Spleen (tissue), 11 donors: ENCODE measurements around the gene FAAP24. TPM values are rescaled to one million over a fixed set of nuclear protein-coding genes. Genes with fewer than 3 reads are reported as not detected.
A peak's percentile ranks its signal among the peaks of the same experiment; 100 is the strongest.
"Not testable (repeated sequence)": the region's sequence is repeated elsewhere in the genome, so short reads cannot be mapped to it uniquely, and the experiment has no call there.

Experiments used
- DNase-seq: peaks from one replicate; pipeline ENCODE4 v3.0.0-alpha.2; 2020
- H3K27ac ChIP-seq, 8 donors: fragments of 200-600 bp; sonication (generic) in 7 of 8; 1 replicate in 4 of 8; 2 replicates in 4 of 8; pipeline versions ENCODE4 v1.5.0 to v1.8.0; 2016 to 2021; ENCODE audit warnings: inconsistent platforms in 4 of 8, mild to moderate bottlenecking in 4 of 8, moderate library complexity in 1 of 8
- H3K27me3 ChIP-seq, 7 donors: fragments of 200-600 bp; sonication (generic) in 6 of 7; replicated peaks in 1 of 7; 1 replicate in 4 of 7; 2 replicates in 3 of 7; pipeline versions ENCODE4 v1.5.0 to v1.8.0; 2016 to 2021; ENCODE audit warnings: inconsistent platforms in 3 of 7, mild to moderate bottlenecking in 1 of 7
- H3K36me3 ChIP-seq, 6 donors: fragments of 200-600 bp; sonication (generic) in 5 of 6; 1 replicate in 4 of 6; 2 replicates in 2 of 6; pipeline versions ENCODE4 v1.5.0 to v1.8.0; 2016 to 2021; ENCODE audit warnings: inconsistent platforms in 2 of 6
- H3K4me1 ChIP-seq, 6 donors: fragments of 200-600 bp; sonication (generic) in 5 of 6; 1 replicate in 3 of 6; 2 replicates in 3 of 6; pipeline versions ENCODE4 v1.5.0 to v1.8.0; 2016 to 2021; ENCODE audit warnings: inconsistent platforms in 3 of 6
- H3K4me3 ChIP-seq, 8 donors: fragments of 200-600 bp; sonication (generic) in 7 of 8; 1 replicate in 4 of 8; 2 replicates in 4 of 8; pipeline versions ENCODE4 v1.5.0 to v1.8.0; 2016 to 2021; ENCODE audit warnings: inconsistent platforms in 4 of 8, mild to moderate bottlenecking in 4 of 8, moderate library complexity in 2 of 8
- H3K9me3 ChIP-seq, 8 donors: fragments of 200-600 bp; sonication (generic) in 7 of 8; 1 replicate in 4 of 8; 2 replicates in 4 of 8; pipeline versions ENCODE4 v1.5.0 to v1.8.0; 2016 to 2021; ENCODE audit warnings: inconsistent platforms in 4 of 8
- POLR2A ChIP-seq, 3 donors: fragments of 450-650 bp; IDR thresholded peaks; one replicate each; pipeline ENCODE4 v1.5.1; 2017; ENCODE audit warnings: antibody characterized with exemption in 3 of 3, mild to moderate bottlenecking in 1 of 3
- POLR2AphosphoS5 ChIP-seq, 3 donors: sonication (generic); formaldehyde crosslinking; IDR thresholded peaks; one replicate each; pipeline ENCODE4 v1.5.1; 2017; ENCODE audit warnings: antibody characterized with exemption in 3 of 3
- WGBS, 5 donors: extraction: QIAGEN DNeasy Blood & Tissue Kit in 3 of 5; methylation state at CpG; one replicate each; pipeline versions ENCODE4 v1.1.5 to v1.1.7; 2013 to 2018; 5-methylcytosine and 5-hydroxymethylcytosine counted together
- intact Hi-C: fragments of 100-400 bp; cut with DNase I; formaldehyde crosslinking; loops from one replicate; pipeline ENCODE4 v1.15.0; 2023; ENCODE audit warnings: low total_unique reads
- polyA plus RNA-seq, 3 donors: library from polyadenylated mRNA; stranded (reverse); fragments of 200-250 nt; gene quantifications; one replicate each; pipeline ENCODE4 v1.2.1, GENCODE V29; 2013
- total RNA-seq, 7 donors: library from RNA; depleted of rRNA in 3 of 7; stranded (reverse); fragments of >200 nt in 3 of 7; fragmentation: NEBNext Ultra II Directional in 4 of 7; extraction: Animal tissue kit (Norgen Biotek cat#: 25700) in 4 of 7; gene quantifications; one replicate each; pipeline versions ENCODE4 v1.1.0 to v1.2.1, GENCODE V29; 2016 to 2021
- TF ChIP-seq, protein P1 (sequence below), 11 experiments: fragments of 200-600 bp in 7 of 11; fragments of 450-650 bp in 4 of 11; sonication (generic) in 4 of 11; IDR thresholded peaks in 8 of 11; conservative IDR thresholded peaks in 3 of 11; 1 replicate in 7 of 11; 2 replicates in 4 of 11; pipeline versions ENCODE4 v1.4.0 to v1.8.0; 2016 to 2021; ENCODE audit warnings: antibody characterized with exemption in 11 of 11, inconsistent platforms in 4 of 11, mild to moderate bottlenecking in 1 of 11
- donor health status: healthy with polysubstance abuse.
- donor health status: DM: no; HTN: no; CAD: no; lungs with moderate emphysema.
- donor health status: DM: no; HTN: no; CAD: no.
- donor health status: Bipolar disorder and iron deficiency.
- donor health status: healthy.
- donor health status: DM: no; HTN: no; CAD: no.
- donor health status: DM: yes; HTN: yes; CAD: no.

FAAP24 gene
- total and polyA plus RNA-seq, 10 donors, result 1.3 to 5.1 (median 2.4) TPM

DNA sequence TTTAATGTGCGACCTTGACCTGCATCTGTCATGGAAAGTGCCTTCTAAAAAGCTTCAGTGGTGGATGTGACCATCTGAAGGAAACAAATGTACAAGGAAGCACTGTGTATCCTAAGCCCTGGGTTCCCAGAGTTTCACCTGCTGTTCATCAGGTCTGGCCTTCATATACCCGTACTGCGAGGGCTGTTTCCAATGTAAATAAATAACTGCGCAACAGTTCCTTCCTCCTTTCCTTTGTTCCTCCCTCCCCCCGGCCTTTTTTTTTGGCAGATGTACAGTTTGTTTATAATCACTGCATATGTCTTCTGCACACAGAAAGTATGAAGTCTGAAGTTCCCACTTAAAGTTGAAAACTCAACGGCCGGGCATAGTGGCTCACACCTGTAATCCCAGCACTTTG is 5.2 kb downstream of the FAAP24 start:
- DNase-seq, result no peak
- Histone ChIP-seq H3K27me3 (no peaks in the 10 kb centered on the region), H3K27ac (peak overlapping the region in 4 of 8 donors; percentile 8 to 83 (median 25)), H3K9me3 (no peaks in the 10 kb centered on the region), H3K4me3 (no peak overlapping the region), H3K4me1 (peaks cover 0 to 22% (median 6%) of the 10 kb centered on the region in 6 donors), H3K36me3 (peaks cover 0 to 7% (median 0%) of the 10 kb centered on the region in 6 donors)
- intact Hi-C loops, result no loop called here
- no peak for TF ChIP-seq POLR2AphosphoS5 (IDR thresholded peaks at IDR 0.05)
- TF ChIP-seq, protein P1, sequence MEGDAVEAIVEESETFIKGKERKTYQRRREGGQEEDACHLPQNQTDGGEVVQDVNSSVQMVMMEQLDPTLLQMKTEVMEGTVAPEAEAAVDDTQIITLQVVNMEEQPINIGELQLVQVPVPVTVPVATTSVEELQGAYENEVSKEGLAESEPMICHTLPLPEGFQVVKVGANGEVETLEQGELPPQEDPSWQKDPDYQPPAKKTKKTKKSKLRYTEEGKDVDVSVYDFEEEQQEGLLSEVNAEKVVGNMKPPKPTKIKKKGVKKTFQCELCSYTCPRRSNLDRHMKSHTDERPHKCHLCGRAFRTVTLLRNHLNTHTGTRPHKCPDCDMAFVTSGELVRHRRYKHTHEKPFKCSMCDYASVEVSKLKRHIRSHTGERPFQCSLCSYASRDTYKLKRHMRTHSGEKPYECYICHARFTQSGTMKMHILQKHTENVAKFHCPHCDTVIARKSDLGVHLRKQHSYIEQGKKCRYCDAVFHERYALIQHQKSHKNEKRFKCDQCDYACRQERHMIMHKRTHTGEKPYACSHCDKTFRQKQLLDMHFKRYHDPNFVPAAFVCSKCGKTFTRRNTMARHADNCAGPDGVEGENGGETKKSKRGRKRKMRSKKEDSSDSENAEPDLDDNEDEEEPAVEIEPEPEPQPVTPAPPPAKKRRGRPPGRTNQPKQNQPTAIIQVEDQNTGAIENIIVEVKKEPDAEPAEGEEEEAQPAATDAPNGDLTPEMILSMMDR (IDR thresholded peaks at IDR 0.05 in 8 of 11, conservative IDR thresholded peaks at IDR 0.05 in 3 of 11), result no peak
- no peak for TF ChIP-seq POLR2A (IDR thresholded peaks at IDR 0.05)
- 48 to 93% (median 75%) methylated on average over 7 of the region's 7 CpGs for WGBS, 5 donors

DNA sequence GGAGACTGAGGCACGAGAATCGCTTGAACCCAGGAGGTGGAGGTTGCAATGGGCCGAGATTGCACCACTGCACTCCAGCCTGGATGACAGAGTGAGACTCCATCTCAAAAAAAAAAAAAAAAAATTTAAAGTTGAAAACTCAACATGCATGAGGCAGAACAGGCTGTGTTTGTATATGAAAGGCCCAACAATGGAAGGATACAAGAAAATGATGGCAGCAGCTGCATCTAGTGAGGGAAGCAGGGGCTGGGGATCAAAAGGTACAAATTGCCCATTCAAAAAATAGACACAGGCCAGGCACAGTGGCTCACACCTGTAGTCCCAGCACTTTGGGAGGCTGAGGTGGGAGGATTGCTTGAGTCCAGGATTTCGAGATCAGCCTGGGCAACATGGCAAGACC is 5.8 kb downstream of the FAAP24 start:
- H3K36me3 ChIP-seq, H3K4me3 ChIP-seq, H3K27me3 ChIP-seq, DNase-seq, intact Hi-C loops, H3K9me3 ChIP-seq: not testable (repeated sequence)
- 85 to 97% (median 94%) methylated on average over 4 of the region's 4 CpGs for WGBS, 5 donors
- peaks cover 0 to 17% (median 2%) of the 10 kb centered on the region in 6 donors for H3K4me1 ChIP-seq
- H3K27ac ChIP-seq, result peak overlapping the region in 4 of 8 donors; percentile 8 to 83 (median 25)

DNA sequence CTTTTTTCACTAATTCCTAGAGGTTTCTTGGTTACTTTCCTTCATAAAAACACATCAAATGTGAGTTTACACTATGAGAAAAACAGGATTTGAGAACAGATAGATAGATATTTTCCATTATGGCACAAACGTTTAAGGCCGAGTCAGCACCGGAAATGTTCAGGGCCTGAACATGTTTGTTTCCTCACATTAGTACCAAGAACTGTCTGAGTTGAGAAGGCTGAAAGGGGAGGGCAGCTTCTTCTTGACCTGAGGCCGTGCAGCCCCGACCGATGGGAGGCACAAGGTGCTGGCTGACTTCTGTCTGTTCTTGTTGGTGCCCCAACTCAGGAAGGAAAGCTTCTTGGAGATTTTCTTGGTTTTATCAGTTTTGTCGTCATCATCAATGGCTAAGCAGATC is 7.8 kb downstream of the FAAP24 start:
- intact Hi-C loops, H3K36me3 ChIP-seq, DNase-seq, H3K4me3 ChIP-seq, H3K27ac ChIP-seq, H3K27me3 ChIP-seq, H3K9me3 ChIP-seq: not testable (repeated sequence)
- peaks cover 0 to 16% (median 2%) of the 10 kb centered on the region in 6 donors for H3K4me1 ChIP-seq
- WGBS, 5 donors, result 82 to 91% (median 85%) methylated on average over 7 of the region's 7 CpGs

DNA sequence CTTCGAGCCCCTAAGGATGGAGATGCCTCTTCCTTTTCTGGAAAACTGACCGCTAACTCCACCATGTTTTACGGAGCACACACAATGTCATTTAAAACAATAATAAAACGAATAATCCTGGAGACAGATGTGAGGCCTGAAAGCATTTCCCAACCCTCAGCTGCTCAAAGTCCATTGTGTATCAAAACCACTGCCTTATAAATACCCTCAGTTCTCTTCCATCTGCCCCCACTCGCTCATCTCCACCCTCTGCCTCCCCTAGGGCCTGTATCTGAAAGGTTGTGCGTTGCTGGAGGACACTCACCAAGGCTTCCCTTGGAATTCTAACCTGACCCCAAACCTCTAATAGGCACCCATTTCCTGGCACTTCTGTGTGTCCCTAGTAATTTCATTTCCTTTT is 10.4 kb downstream of the FAAP24 start:
- DNase-seq, H3K36me3 ChIP-seq, intact Hi-C loops, H3K27ac ChIP-seq, H3K4me1 ChIP-seq, H3K27me3 ChIP-seq, H3K4me3 ChIP-seq, H3K9me3 ChIP-seq: not testable (repeated sequence)
- WGBS, 5 donors, result 91 to 95% (median 93%) methylated on average over 5 to 6 of the region's 6 CpGs

DNA sequence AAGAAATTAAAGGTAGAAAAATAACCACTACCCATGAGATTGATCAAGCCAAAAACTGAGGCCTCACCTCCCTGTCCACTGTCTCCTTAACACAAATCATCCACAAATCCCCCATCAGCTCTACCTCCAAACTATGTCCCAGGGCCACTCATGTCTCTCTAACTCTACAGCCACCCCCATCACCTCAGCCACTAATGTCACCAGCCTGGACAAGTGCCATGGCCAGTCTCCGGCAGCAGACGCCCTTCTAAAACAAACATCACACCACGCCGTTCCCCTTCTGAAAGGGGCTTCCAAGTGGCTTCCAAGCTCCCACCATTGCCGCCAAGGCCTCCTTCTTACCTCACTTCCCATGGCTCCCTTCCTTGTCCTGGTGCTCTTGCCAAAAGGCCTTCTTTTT is 16.2 kb downstream of the FAAP24 start:
- H3K4me3 ChIP-seq, DNase-seq, H3K9me3 ChIP-seq, H3K4me1 ChIP-seq, H3K27me3 ChIP-seq, intact Hi-C loops, H3K27ac ChIP-seq: not testable (repeated sequence)
- 90 to 98% (median 96%) methylated on average over 5 of the region's 5 CpGs for WGBS, 5 donors
- H3K36me3 ChIP-seq, result peaks cover 0 to 12% (median 0%) of the 10 kb centered on the region in 6 donors

- intact Hi-C loops, result no loop called here
- TF ChIP-seq, protein P1 (IDR thresholded peaks at IDR 0.05 in 8 of 11, conservative IDR thresholded peaks at IDR 0.05 in 3 of 11), result no peak
- no peak for TF ChIP-seq POLR2AphosphoS5 (IDR thresholded peaks at IDR 0.05)
- no peak for TF ChIP-seq POLR2A (IDR thresholded peaks at IDR 0.05)
- Histone ChIP-seq H3K27ac (no peak overlapping the region), H3K9me3 (no peaks in the 10 kb centered on the region), H3K36me3 (peaks cover 0 to 12% (median 0%) of the 10 kb centered on the region in 6 donors), H3K4me1 (no peaks in the 10 kb centered on the region), H3K27me3 (no peaks in the 10 kb centered on the region), H3K4me3 (no peak overlapping the region)
- WGBS, 5 donors, result 71 to 86% (median 77%) methylated on average over 5 of the region's 5 CpGs
- DNase-seq, result no peak
Observed at GRCh38 chr19:32988724-32989123, 16.7 kb downstream of the FAAP24 start.

- H3K9me3 ChIP-seq, H3K36me3 ChIP-seq, H3K4me3 ChIP-seq, intact Hi-C loops, H3K4me1 ChIP-seq, DNase-seq, H3K27ac ChIP-seq, H3K27me3 ChIP-seq: not testable (repeated sequence)
- 84 to 100% (median 94%) methylated on average over 1 to 17 of the region's 17 CpGs for WGBS, 5 donors
Observed at GRCh38 chr19:32995966-32996365, 23.9 kb downstream of the FAAP24 start.

DNA sequence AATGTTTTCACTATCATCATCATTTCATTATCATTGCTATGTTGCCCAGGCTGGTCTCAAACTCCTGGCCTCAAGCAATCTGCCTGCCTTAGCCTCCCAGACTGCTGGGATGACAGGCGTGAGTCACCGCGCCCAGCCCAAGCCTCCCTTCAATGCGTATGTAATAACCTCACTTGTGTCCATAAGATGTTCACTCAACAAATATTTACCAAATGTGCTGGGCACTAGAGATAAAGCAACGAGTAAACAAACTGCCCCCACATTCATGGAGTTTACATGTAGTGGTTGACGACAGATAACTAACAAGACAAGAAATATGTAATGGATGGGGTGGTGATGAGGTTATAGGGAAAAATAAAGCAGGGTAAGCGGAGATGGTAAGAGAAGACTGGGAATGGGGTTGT is 25.0 kb downstream of the FAAP24 start:
- not testable (repeated sequence) for H3K27ac ChIP-seq, DNase-seq
- WGBS, 5 donors, result 76 to 79% (median 78%) methylated on average over 7 of the region's 7 CpGs

More for the DNA sequence above, 25.0 kb downstream of the FAAP24 start:
- H3K27me3 ChIP-seq, H3K4me3 ChIP-seq, intact Hi-C loops, H3K4me1 ChIP-seq, H3K9me3 ChIP-seq, H3K36me3 ChIP-seq: not testable (repeated sequence)
